ENCODE measurements around the gene BBS7. TPM values are rescaled to one million over a fixed set of nuclear protein-coding genes. Genes with fewer than 3 reads are reported as not detected.

The BBS7 gene
- polyA plus RNA-seq, 3 donors, result 4.2 to 6.6 (median 5.5) TPM

DNA sequence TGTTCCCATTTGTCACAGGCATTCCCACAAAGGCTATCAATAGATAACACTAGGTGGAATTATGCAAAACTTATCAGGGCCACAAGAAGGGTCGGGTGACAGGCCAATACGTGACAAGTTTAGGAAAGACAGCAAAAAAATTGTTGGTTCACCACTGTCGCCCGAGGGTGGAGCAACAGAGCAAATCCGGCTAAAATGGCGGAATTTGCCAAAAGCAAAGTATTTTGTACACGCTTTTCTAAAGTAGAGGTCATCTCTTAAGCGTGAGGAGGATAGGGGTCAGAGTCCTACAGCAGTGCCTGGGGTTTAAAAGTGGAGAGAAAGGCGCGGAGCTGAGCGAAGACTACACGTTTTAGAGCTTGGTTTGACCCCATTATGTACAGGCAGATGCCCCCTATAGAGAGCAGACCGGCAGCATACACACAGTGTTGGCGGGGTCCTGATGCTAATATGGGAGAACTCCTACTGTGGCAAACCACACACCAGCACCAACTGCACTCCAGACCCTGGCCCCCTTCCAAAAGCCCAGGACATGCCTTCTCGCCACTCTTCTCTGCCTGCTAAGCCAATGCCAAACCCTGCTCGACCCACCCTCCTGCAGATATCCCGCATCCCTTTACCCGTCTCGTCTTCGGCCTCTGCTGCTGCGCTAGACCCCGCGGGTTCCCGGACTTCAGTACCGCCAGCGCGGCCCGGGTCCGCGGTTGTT lies 47.3 kb downstream of the BBS7 start:
- peak overlapping the region in 1 of 2 donors; percentile 81 for H3K27ac ChIP-seq (ENCODE audit: low read depth in 1 of 2, low read length in 2 of 2)
- TF ChIP-seq, protein P1, sequence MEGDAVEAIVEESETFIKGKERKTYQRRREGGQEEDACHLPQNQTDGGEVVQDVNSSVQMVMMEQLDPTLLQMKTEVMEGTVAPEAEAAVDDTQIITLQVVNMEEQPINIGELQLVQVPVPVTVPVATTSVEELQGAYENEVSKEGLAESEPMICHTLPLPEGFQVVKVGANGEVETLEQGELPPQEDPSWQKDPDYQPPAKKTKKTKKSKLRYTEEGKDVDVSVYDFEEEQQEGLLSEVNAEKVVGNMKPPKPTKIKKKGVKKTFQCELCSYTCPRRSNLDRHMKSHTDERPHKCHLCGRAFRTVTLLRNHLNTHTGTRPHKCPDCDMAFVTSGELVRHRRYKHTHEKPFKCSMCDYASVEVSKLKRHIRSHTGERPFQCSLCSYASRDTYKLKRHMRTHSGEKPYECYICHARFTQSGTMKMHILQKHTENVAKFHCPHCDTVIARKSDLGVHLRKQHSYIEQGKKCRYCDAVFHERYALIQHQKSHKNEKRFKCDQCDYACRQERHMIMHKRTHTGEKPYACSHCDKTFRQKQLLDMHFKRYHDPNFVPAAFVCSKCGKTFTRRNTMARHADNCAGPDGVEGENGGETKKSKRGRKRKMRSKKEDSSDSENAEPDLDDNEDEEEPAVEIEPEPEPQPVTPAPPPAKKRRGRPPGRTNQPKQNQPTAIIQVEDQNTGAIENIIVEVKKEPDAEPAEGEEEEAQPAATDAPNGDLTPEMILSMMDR (IDR thresholded peaks at IDR 0.05), result peak; percentile 20
- DNase-seq, result peak; percentile 6 to 14 (median 13)

GRCh38 chr4:121822047-121822446 lies 48.2 kb downstream of the BBS7 start:
- DNase-seq, result no peak
- peak overlapping the region in 1 of 7 donors; percentile 87 for H3K27ac Mint-ChIP-seq
- no peaks in the 10 kb centered on the region for H3K27me3 Mint-ChIP-seq (ENCODE audit: low read depth in 3 of 3)
- Histone ChIP-seq H3K9me3 (replicated peaks in 1 of 2; ENCODE audit: control insufficient read depth in 1 of 2, insufficient read depth in 1 of 2, low read length in 2 of 2) (no peaks in the 10 kb centered on the region), H3K27me3 (ENCODE audit: control insufficient read depth in 2 of 2, insufficient read depth in 2 of 2, low read length in 2 of 2) (no peaks in the 10 kb centered on the region), H4K20me1 (ENCODE audit: insufficient read depth, low read length) (no peaks in the 10 kb centered on the region), H3K27ac (ENCODE audit: low read depth in 1 of 2, low read length in 2 of 2) (peak overlapping the region in 1 of 2 donors; percentile 81), H3K9ac (ENCODE audit: insufficient read depth, low read length, poor library complexity, severe bottlenecking) (no peak overlapping the region), H3K4me2 (replicated peaks; ENCODE audit: extremely low read depth, low read length, poor library complexity, severe bottlenecking) (peak overlapping the region; percentile 100), H3K4me3 (replicated peaks in 1 of 3; ENCODE audit: low read depth in 2 of 3, low read length in 3 of 3) (peak overlapping the region in 1 of 3 experiments; percentile 98), H2AFZ (ENCODE audit: insufficient read depth, low read depth, low read length, poor library complexity, severe bottlenecking) (peak overlapping the region; percentile 95), H3K36me3 (replicated peaks in 1 of 2; ENCODE audit: control insufficient read depth in 1 of 2, insufficient read depth in 2 of 2, low read length in 2 of 2) (peaks cover 18 to 36% of the 10 kb centered on the region in 2 donors), H3K4me1 (ENCODE audit: control insufficient read depth in 1 of 2, insufficient read depth in 2 of 2, low read length in 2 of 2) (peaks cover 11 to 27% of the 10 kb centered on the region in 2 donors), H3K79me2 (ENCODE audit: insufficient read depth, low read length) (peaks cover 57% of the 10 kb centered on the region)
- peaks cover 23 to 30% of the 10 kb centered on the region in 2 donors for H3K36me3 Mint-ChIP-seq
- WGBS (ENCODE audit: insufficient coverage), result no CpG with 5 or more reads among the region's 1 CpG
- intact Hi-C loops (cut with micrococcal nuclease), result loop anchor here (2.0 kb wide), 1 partner anchor 21 kb away; the partner anchor contains the start of gene EXOSC9 (in 2 of the 2)
- H3K4me3 Mint-ChIP-seq, result no peak overlapping the region
- H3K9me3 Mint-ChIP-seq, result no peaks in the 10 kb centered on the region
- TF ChIP-seq, protein P1 (IDR thresholded peaks at IDR 0.05), result no peak
- peaks cover 20% of the 10 kb centered on the region for H3K4me1 Mint-ChIP-seq

More for the DNA sequence above, 47.3 kb downstream of the BBS7 start:
- intact Hi-C loops (cut with micrococcal nuclease), result loop anchor here (2.0 kb wide), 1 partner anchor 22 kb away; the partner anchor contains the start of gene EXOSC9 (in 2 of the 2)
- no peaks in the 10 kb centered on the region for H3K9me3 ChIP-seq (replicated peaks in 1 of 2; ENCODE audit: control insufficient read depth in 1 of 2, insufficient read depth in 1 of 2, low read length in 2 of 2)
- under 1% methylated on average over 29 of the region's 30 CpGs for WGBS (ENCODE audit: insufficient coverage)
- H3K9ac ChIP-seq (ENCODE audit: insufficient read depth, low read length, poor library complexity, severe bottlenecking), result peak overlapping the region; percentile 61
- H3K4me3 ChIP-seq (replicated peaks in 1 of 3; ENCODE audit: low read depth in 2 of 3, low read length in 3 of 3), result peak overlapping the region; percentile 72 to 98 (median 77)
- no peaks in the 10 kb centered on the region for H4K20me1 ChIP-seq (ENCODE audit: insufficient read depth, low read length)
- H3K27me3 ChIP-seq (ENCODE audit: control insufficient read depth in 2 of 2, insufficient read depth in 2 of 2, low read length in 2 of 2), result no peaks in the 10 kb centered on the region
- Mint-ChIP-seq H3K4me1 (peaks cover 20% of the 10 kb centered on the region), H3K4me3 (peak overlapping the region; percentile 92 to 97), H3K27ac (peak overlapping the region; percentile 65 to 94 (median 87)), H3K36me3 (peaks cover 20 to 26% of the 10 kb centered on the region in 2 donors), H3K9me3 (no peaks in the 10 kb centered on the region), H3K27me3 (ENCODE audit: low read depth in 3 of 3) (no peaks in the 10 kb centered on the region)
- H3K4me2 ChIP-seq (replicated peaks; ENCODE audit: extremely low read depth, low read length, poor library complexity, severe bottlenecking), result peak overlapping the region; percentile 100
- H3K79me2 ChIP-seq (ENCODE audit: insufficient read depth, low read length), result peaks cover 50% of the 10 kb centered on the region
- peak overlapping the region; percentile 95 for H2AFZ ChIP-seq (ENCODE audit: insufficient read depth, low read depth, low read length, poor library complexity, severe bottlenecking)
- peaks cover 11 to 27% of the 10 kb centered on the region in 2 donors for H3K4me1 ChIP-seq (ENCODE audit: control insufficient read depth in 1 of 2, insufficient read depth in 2 of 2, low read length in 2 of 2)
- peaks cover 9 to 30% of the 10 kb centered on the region in 2 donors for H3K36me3 ChIP-seq (replicated peaks in 1 of 2; ENCODE audit: control insufficient read depth in 1 of 2, insufficient read depth in 2 of 2, low read length in 2 of 2)
